ENCODE data around the gene ZMYND8.

- TF ChIP-seq SUZ12 (IDR thresholded peaks at IDR 0.05; ENCODE audit: extremely low read depth, insufficient read depth, insufficient read length), result no peak
- TF ChIP-seq YY1 (IDR thresholded peaks at IDR 0.05; ENCODE audit: insufficient read depth, insufficient read length), result no peak
Observed at GRCh38 chr20:47306095-47306494, 50.4 kb downstream of the ZMYND8 start.

Data from NT2/D1 (cell line).